Measurements from ENCODE around the gene KYNU. TPM values are rescaled to one million over a fixed set of nuclear protein-coding genes. Genes with fewer than 3 reads are reported as not detected.
A peak's percentile ranks its signal among the peaks of the same experiment; 100 is the strongest.

The KYNU gene
- total RNA-seq (13.1 and 13.8 TPM in 2 replicates), polyA plus RNA-seq (7.6 and 9.4 TPM in 2 replicates)

DNA sequence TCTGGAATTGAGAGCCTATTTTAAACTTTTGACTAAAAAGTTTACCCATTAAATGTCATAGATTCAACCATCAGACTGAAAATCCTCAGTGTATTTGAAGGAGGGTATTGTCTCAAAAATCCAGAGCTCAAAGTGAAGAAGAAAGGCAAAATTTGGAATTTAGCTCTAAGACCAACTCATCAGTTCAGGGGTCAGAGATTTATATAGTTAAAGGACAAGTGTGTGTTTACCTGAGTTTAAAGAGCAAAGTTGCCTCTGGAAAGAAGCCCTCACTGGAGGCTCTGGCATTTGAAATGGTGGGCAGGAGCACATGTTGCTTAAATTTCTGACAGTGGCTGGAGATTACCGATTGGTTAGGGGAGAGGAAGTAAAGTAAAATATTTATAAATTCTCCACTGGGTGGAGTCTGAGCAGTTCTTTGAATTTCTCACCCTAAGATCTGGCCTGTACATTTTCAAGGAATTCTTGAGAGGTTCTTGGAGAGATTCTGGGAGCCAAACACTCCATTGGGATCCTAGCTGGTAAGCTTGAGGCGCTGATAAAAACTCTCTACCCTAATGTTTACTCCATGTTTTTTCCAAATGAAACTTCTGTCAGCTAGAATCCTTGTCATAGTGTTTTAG is at the start of gene KYNU:
TSS of gene KYNU (plus strand) at position 449 of the 623 bp plus-strand sequence. CDS start 7,704 bp downstream, outside the sequence.
- H4K20me1 ChIP-seq (ENCODE audit: insufficient read depth, poor library complexity, severe bottlenecking): no peaks in the 10 kb centered on the region
- no peaks in the 10 kb centered on the region for H3K9me3 ChIP-seq (ENCODE audit: low read depth)
- H3K27ac ChIP-seq: peak within 1 kb of the TSS; percentile 69
- H2AFZ ChIP-seq: peak within 1 kb of the TSS; percentile 6
- no peak for TF ChIP-seq EZH2 (IDR thresholded peaks at IDR 0.05; ENCODE audit: borderline replicate concordance)
- TF ChIP-seq, protein P1, sequence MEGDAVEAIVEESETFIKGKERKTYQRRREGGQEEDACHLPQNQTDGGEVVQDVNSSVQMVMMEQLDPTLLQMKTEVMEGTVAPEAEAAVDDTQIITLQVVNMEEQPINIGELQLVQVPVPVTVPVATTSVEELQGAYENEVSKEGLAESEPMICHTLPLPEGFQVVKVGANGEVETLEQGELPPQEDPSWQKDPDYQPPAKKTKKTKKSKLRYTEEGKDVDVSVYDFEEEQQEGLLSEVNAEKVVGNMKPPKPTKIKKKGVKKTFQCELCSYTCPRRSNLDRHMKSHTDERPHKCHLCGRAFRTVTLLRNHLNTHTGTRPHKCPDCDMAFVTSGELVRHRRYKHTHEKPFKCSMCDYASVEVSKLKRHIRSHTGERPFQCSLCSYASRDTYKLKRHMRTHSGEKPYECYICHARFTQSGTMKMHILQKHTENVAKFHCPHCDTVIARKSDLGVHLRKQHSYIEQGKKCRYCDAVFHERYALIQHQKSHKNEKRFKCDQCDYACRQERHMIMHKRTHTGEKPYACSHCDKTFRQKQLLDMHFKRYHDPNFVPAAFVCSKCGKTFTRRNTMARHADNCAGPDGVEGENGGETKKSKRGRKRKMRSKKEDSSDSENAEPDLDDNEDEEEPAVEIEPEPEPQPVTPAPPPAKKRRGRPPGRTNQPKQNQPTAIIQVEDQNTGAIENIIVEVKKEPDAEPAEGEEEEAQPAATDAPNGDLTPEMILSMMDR (IDR thresholded peaks at IDR 0.05; ENCODE audit: poor library complexity): no peak
- TF ChIP-seq EZH2phosphoT487 (IDR thresholded peaks at IDR 0.05; ENCODE audit: low read depth, severe bottlenecking, unreplicated experiment): no peak
- peaks cover 12% of the 10 kb centered on the region for H3K4me1 ChIP-seq (ENCODE audit: insufficient read depth)
- DNase-seq (ENCODE audit: low spot score): peak; percentile 16
- H3K4me3 ChIP-seq: peak within 1 kb of the TSS; percentile 5
- H3K79me2 ChIP-seq: no peaks in the 10 kb centered on the region
- H3K27me3 ChIP-seq: no peaks in the 10 kb centered on the region
- no peaks in the 10 kb centered on the region for H3K9me2 ChIP-seq (replicated peaks; ENCODE audit: insufficient read depth)
- WGBS (ENCODE audit: low lambda C conversion rate, missing lambda C conversion rate): 74% methylated on average over 2 of the region's 2 CpGs
- H3K36me3 ChIP-seq (replicated peaks; ENCODE audit: insufficient read depth, low read depth): no peaks in the 10 kb centered on the region
- H3K4me2 ChIP-seq: peak within 1 kb of the TSS; percentile 58

DNA sequence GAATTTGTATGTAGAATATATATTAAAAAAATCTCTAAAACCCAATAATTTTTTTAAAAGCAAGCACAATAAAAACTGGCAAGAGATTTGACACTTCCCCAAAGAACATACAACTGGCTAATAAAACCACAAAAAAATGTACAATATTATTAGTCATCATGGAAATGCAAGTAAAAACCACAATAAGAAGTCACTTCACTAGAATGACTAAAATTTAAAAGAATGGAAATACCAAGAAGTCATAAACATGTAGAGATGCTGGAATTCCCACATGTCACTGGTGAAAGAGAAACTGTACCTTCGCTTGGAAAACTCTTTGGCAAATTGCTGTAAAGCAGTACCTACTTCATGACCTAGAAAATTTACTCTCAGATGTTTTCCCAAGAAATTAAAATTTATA is 43.4 kb upstream of the KYNU start:
- no peak overlapping the region for H2AFZ ChIP-seq
- no peaks in the 10 kb centered on the region for H4K20me1 ChIP-seq (ENCODE audit: insufficient read depth, poor library complexity, severe bottlenecking)
- no peaks in the 10 kb centered on the region for H3K79me2 ChIP-seq
- 86% methylated on average over 1 of the region's 1 CpG for WGBS (ENCODE audit: low lambda C conversion rate, missing lambda C conversion rate)
- H3K4me1 ChIP-seq (ENCODE audit: insufficient read depth): no peaks in the 10 kb centered on the region
- DNase-seq (ENCODE audit: low spot score): no peak
- H3K36me3 ChIP-seq (replicated peaks; ENCODE audit: insufficient read depth, low read depth): no peaks in the 10 kb centered on the region
- H3K27ac ChIP-seq: no peak overlapping the region
- no peaks in the 10 kb centered on the region for H3K9me2 ChIP-seq (replicated peaks; ENCODE audit: insufficient read depth)
- TF ChIP-seq EZH2 (IDR thresholded peaks at IDR 0.05; ENCODE audit: borderline replicate concordance): no peak
- TF ChIP-seq, protein P1 (IDR thresholded peaks at IDR 0.05; ENCODE audit: poor library complexity): no peak
- TF ChIP-seq EZH2phosphoT487 (IDR thresholded peaks at IDR 0.05; ENCODE audit: low read depth, severe bottlenecking, unreplicated experiment): no peak
- H3K4me3 ChIP-seq: no peak overlapping the region
- H3K4me2 ChIP-seq: no peak overlapping the region
- H3K9me3 ChIP-seq (ENCODE audit: low read depth): no peaks in the 10 kb centered on the region
- H3K27me3 ChIP-seq: no peaks in the 10 kb centered on the region

DNA sequence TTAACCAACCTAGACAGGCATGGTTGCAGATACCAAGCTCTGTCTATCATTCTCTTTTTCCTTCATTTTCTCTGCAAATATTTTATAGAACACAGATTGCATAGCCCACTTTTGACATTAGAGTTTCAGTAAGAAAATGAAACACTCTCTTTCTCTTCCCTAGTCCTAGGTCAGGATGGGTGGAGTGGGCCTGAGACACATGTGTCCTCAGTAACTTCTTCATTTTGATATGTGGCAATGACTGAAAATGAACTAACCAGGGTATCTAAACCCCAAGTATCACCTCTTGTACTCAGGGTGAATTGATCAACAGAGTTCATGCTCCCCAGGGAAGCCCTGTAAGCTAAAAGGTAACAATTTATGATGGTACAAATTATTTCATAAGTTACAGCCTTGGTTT is 37.0 kb upstream of the KYNU start:
- no peaks in the 10 kb centered on the region for H3K27me3 ChIP-seq
- no peak overlapping the region for H3K4me3 ChIP-seq
- H3K4me2 ChIP-seq: no peak overlapping the region
- no peaks in the 10 kb centered on the region for H3K4me1 ChIP-seq (ENCODE audit: insufficient read depth)
- no peaks in the 10 kb centered on the region for H3K9me2 ChIP-seq (replicated peaks; ENCODE audit: insufficient read depth)
- no peaks in the 10 kb centered on the region for H3K36me3 ChIP-seq (replicated peaks; ENCODE audit: insufficient read depth, low read depth)
- no peak for DNase-seq (ENCODE audit: low spot score)
- H3K79me2 ChIP-seq: no peaks in the 10 kb centered on the region
- no peak overlapping the region for H3K27ac ChIP-seq
- H3K9me3 ChIP-seq (ENCODE audit: low read depth): no peaks in the 10 kb centered on the region
- H2AFZ ChIP-seq: no peak overlapping the region
- TF ChIP-seq EZH2 (IDR thresholded peaks at IDR 0.05; ENCODE audit: borderline replicate concordance) (no peak), EZH2phosphoT487 (IDR thresholded peaks at IDR 0.05; ENCODE audit: low read depth, severe bottlenecking, unreplicated experiment) (no peak)
- TF ChIP-seq, protein P1 (IDR thresholded peaks at IDR 0.05; ENCODE audit: poor library complexity): no peak
- H4K20me1 ChIP-seq (ENCODE audit: insufficient read depth, poor library complexity, severe bottlenecking): no peaks in the 10 kb centered on the region

Data from hepatocyte (in vitro differentiated cells).